Limb (tissue), 2 donors: ENCODE results near the gene FXYD4.

Experiments used
- DNase-seq, 2 donors: peaks; one replicate each; pipeline ENCODE4 v3.0.0-alpha.2; 2016; ENCODE audit errors: extremely low spot score in 2 of 2

FXYD4 gene

DNA sequence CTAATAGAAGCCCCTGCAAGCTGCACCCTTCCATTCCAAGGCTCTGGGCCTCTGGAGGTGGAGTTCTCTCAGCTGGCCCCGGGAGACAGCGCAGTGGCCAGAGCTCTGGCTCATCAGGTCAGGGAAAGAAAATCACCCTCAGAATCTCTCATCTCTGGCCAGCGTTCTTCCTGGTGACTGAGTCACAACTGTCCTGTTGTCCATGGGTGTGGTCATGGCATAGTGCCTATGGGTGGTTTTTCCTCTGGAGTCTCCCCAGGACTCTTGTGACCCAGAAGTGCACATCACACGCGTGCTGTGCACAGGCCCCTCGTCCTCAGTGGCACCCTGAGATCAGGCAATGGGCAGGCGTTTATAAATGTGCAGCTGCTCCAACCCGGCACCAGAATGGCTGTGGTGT is 27.4 kb upstream of the FXYD4 start:
- DNase-seq: no peak

DNA sequence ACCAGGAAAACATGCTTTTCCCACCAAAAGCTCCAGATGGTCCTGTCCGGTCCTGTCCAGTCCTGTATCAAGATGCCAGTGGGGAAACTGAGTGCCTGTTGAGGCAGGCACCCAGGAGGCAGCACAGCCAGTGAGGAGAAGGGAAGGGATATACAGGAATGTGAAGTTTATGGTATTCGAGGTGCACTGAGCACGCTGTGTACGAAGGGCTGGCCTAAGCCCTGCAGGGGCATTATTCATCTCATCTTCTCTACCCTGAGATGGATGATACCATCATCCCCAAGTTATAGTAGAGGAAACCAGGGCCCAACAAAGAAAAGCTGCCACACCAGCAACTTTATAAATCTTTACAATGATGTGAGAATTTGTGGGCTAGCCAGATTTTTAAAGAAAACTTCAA is 23.4 kb upstream of the FXYD4 start:
- DNase-seq: no peak

DNA sequence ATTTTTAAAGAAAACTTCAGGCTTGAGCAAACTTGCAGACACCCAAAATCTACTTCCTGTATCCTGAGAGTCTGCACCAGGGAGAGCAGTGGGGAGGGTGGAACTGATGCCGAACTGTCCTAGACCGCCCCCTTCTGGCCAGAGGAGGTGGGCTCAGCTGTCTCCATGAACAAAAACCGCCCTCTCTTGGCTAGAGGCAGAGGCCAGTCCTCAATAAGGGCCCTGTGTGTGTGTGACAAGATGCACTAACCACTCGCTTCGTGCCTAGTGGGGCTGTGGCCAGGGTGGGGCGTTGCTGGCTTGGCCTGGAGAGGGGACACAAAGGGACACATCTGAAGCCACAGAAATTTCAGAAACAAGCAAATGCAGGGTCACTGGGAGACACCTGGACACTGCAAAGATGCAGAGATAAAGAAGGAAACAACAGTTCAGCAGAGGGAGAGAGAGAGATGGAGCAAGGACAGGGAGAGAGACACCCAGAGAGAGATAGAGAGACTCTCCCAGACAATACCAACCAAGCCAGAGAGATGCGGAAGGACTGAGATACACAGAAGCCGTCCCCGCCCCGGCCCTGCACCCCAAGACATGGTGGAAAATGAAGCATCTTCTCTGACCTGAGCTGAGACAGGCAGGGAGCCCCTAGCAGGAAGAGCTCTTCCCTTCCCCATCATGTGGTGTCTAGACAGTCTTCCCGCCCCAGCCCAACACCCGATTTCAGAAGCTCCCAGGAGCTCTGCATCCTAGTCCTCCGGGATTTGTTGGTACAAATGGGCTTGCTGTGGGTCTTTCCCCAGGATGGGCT is 22.7 kb upstream of the FXYD4 start:
- peak; percentile 87 to 88 for DNase-seq

DNA sequence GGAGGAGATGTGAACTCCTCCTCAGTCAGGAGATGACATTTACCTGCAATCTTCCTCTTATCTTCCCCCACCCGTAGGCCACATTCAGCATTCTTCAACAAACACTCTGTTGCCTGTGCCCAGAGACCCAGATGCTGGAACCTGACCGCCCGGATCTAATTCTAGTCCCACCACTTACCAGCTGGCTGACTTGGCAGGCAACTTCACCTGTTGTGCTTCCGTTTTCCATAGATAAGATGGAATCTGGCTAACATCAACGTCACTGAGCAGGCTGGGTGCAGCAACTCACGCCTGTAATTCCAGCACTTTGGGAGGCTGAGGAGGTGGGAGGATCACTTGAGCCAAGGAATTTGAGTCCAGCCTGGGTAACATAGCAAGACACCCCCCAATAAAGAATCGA is 21.3 kb upstream of the FXYD4 start:
- DNase-seq: no peak

DNA sequence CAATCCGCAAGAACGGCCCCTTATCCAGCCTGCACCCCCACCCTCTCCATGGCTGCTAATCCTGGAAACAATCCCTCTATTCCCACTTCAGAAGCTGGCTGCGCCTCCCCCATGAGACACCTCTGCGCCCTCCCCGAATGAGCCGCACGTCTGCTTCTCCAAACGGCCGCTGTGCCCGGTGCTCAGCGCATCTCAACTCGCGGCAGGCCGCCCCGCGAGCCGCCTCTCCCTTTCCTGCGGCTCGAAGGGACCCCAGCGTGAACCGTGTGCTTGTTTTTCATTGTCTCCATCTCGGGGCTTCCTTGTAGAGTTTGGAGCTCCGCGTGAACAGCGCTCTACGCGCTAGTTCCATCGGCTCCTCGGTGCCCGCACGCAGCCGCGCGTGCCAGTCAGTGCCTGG is 20.8 kb upstream of the FXYD4 start:
- DNase-seq: no peak

DNA sequence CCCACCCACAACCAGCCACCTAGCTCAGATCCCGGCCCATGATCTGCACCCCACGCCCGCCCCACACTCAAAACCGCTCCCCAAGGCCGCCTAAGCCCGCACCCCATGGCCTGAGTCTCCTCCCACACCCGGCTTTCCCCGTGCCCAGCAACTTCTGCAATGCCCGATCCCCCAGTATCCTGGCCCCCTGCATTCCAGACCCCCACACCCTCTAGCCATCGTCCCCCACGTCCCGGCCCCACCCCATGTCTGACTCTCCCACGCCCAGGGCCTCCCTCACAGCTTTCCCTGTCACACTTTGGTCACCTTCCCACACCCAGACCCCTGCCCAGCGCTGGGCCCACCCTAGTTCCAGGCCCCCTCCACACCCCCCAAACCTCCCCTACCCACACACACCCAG is 20.1 kb upstream of the FXYD4 start:
- DNase-seq: no peak

DNA sequence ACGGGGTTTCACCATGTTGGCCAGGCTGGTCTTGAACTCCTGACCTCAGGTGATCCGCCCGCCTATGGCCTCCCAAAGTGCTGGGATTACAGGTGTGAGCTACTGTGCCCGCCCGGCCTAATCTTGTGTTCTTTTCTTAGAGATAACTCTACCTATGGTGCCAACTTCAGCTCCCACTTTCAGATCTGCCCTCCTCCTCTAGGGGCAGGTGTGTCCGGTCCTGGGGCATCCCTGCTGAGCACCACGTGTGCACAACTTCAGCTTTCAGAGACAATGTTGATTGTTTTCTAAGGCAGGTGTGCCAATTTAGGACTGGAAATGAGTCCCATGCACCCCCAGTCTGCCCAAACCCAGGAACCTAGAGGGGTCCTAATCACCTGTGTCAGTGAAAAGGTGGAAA is 18.5 kb upstream of the FXYD4 start:
- no peak for DNase-seq

DNA sequence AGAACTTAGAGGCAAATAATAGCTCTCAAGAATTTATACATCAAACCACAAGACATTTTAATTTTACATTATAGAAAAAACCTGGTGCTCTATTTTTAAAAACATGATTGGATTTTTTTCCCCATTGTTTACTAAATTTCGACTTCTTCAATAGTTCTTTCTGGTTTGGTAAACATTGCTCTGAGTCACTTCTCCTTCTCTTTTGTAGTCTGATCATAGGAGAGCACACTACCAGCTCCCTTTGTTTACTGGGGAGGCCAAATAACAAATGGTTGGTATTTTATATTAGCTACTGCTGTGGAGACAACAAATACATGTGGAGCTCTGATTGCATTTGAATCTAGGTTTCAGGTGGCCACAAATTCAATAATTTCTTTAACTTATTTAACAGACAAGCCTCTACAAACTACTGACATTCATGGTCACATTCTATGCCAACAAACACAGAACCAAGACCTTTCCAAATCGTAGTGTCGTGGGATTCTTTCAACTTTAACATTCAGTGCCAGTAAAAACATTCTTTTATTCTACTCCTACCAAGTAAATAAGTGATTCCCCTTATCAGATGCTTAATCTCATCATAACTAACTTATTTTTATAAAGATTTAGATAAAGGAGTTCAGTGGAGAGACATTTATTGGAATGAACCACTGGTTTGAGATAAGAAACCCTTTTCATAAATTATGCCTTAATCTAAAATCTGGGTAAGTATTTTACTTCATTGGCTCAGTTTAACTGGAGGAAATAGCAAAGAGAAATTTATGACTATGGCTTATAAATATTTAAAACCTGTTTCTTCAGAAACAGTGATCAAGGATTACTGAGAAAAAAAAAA is 17.7 kb upstream of the FXYD4 start:
- no peak for DNase-seq

DNA sequence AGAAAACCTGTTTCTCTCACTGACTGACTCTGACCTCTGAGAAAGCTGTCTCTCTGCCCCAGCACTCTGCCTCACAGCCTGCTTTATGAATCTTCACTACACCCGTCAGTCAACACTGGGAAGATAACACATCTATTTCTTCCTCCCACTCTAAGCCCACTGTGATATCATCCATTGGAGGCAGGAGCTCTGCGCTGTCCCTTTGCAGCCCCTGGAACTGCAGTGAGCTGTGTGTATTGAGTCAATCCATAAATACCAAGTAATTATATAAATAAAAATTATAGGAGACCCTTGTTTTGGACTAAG is 17.2 kb upstream of the FXYD4 start:
- no peak for DNase-seq

DNA sequence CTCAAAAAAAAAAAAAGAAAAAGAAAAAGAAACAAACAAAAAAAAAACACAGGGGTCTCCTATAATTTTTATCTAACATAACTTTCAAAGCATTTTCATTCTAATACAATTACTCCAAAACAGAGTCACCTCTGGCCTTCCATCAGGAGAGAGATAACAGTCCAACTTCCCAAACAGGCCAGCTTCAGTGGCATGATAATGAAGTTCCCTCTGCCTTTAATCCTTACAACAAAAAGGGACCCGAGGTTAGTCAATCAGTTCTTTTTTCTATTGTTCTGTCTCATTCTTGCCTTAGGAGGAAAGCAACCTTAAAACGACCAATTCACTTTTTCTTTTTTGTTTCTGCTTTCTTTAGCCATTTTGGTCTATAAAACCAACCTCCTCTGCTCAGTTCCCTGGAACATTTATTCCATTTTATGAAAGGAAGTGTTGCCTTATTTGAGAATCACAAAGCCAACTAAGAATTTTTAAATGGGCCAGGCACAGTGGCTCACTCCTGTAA is 16.5 kb upstream of the FXYD4 start:
- DNase-seq: no peak

DNA sequence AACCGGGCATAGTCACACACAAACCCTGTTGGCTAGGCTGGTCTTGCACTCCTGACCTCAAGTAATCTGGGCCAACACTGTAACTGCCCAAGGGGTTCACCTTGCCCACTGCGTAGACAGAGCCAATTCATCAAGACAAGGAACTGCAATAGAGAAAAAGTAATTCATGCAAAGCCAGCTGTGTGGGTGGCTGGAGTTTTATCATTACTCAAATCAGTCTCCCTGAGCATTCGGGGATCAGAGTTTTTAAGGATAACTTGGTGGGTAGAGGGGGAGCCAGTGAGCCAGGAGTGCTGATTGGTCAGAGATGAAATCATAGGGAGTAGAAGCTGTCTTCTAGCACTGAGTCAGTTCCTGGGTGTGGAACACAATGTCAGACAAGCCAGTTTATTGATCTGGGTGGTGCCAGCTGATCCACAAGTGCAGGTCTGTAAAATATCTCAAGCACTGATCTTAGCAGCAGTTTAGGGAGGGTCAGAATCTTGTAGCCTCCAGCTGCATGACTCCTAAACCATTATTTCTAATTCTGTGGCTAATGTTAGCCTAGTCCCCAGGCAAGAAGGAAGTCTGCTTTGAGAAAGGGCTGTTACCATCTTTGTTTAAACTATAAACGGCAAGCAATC is 15.6 kb upstream of the FXYD4 start:
- DNase-seq: no peak

DNA sequence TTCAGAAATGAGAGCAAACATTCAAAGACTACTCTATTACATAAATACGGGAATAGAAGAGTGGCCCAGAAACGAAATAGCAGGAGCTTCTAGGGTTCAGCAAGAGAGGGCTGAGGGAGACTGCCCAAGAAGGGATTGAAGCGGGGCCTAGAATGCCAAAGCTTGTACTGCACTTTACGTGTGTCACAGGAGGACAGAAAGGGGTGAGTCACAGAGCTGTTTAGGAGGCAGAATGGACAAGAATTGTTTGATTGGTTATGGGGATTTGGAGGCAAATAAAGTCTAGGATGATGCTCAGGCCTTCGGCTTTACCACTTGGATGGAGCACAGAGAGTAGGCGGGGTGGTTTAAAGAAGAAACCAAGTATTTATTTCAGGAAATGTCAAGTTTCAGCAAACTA is 11.3 kb upstream of the FXYD4 start:
- no peak for DNase-seq

DNA sequence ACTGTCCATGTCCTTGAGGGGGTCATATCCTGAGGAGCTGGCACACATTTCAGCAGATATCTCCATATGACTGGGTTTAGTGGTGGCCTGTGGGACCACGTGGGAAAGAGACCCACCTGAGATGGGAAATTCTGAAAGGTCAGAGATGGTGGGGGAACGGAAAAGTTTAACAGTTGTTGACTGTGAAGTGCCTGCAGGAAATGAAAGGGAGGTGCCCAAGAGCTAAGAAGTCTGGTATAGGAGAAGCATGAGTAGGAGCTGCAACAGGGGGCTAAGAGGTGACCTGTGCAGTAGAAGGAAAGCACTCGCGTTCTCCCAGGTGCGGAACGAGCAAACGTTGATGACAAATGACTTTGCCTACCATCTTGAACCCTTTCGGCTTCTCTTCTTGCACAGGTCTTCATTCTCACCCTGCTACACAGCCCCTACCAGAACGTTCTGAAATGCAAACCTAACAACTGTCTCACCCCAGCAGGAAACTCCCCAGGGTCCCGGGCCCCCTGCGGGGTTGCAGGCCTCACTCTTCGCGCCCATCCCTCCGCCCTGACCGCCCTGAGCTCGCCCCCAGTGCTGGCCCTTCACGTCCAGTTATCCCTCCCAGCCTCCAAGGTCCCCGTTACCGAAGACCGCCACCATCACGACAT is 9.8 kb upstream of the FXYD4 start:
- DNase-seq: no peak

DNA sequence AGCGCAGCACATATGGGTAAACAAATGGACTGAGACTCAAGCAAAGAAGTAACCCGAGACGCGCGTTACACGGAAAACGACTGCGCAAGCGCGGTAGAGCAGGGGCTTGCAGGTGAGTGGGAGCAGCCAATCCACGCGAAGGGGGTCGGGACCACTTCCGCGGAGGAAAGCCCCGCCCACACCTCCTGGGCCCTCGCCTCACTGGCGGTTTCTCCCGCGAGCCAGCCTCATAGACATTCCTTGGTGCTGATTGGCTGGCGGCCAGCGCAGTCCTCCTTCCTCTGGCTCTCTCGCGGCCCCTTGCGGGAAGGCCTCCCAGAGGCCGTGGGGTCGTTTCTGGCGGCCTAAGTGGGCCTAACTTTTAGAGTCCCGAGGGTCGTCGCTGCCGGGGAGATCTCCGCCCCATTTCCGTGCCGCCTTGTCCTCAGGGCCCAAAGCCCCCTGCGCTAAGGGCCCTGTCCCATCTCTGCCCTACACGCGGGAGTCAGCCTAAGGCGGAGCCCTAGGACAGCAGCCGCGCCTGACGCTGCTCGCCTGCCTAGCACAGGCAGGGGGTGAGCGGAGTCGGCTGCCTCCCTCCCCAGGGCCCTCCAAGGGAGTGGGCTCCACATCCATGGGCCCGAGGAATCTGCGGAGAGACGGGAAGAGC is 9.1 kb upstream of the FXYD4 start:
- DNase-seq: peak; percentile 93 to 97

DNA sequence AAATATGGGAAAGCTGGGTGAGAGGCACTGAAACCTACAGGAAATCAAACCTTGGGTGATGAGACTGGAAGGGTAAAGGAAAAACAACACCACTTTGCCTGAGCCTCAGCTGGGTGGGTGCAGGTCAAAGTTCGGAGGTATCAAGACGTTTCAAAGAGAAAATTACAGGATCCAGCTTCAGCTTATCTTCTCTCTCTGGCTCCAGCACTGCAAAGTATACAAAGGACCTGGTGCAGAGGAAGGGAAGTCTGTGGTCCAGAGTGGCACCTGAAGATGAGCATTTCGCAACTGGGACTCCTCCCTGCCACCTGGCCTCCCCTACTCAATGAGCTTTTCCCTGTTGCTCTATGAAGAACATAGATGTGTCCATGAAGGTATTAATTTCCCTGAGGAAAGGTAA is 6.4 kb upstream of the FXYD4 start:
- no peak for DNase-seq

DNA sequence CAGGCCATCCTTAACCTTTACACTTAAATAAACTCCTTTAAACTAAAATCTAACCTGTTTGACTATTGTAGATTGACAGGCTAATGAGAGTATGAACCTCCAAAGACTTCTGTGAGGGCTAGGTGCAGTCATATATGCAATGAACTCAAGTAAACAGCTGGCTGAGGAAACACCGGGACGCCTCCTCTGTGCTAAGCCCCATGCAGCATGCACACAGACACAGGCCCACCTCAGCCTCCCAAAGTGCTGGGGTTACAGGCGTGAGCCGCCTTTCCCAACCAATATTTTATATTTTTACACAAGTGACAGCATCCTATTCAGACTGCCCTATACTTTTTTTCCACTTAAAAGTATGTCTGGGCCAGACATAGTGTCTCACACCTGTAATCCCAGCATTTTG is 1.5 kb upstream of the FXYD4 start:
- DNase-seq: no peak

DNA sequence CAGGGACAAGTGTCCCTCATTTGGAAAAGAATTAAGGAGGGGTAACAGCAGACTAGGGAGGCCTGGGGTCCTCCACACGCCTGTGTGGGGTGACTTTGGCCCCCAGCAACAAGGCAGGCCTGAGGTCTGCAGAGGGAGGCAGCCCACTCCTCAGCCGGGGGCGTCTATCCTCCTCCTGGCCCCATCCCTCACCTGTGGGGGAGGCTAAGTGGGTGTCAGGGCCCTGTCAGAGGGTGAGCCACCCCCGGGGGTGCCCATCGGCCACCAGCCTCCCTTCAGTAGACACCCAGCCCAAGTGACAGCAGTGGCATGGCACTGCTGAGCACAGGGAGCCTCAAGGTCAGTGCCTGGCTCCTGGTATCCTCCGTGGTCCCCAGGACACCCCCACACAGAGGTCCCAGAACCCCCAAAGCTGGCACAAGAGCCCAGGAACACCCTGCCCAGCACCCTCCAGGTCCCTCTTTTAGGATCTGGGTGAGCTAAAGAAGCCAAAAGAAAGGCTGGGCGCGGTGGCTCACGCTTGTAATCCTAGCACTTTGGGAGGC is 693 bp upstream of the FXYD4 start:
- DNase-seq: no peak

DNA sequence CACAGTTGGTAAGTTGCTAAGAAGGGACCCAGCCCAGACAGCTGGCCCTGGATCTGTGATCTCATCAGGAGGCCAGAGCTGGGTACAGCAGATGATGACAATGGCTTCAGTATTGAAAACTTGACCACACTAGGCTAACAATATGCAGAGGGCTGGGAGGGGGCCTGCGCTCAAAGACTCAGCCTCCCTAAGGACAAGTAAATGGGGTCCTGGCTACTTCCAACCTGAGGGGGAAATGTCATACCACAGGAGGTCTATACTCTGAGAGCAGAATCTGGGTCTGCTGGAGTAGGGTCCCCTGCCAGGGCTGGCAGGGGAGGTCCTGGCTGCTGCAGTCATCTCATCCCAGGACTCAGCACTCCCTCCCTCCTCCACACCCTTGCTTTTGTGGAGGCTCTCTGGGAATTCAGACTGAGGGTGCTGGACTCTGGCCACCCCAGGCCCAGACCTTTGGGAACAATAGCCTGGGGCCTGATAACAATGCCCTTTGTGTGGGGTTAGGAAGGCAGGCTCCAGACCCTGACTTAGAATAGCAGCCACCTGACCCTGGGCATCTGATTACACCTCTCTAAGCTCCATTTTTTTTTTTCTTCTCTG is 1.4 kb downstream of the FXYD4 start:
- DNase-seq: no peak

DNA sequence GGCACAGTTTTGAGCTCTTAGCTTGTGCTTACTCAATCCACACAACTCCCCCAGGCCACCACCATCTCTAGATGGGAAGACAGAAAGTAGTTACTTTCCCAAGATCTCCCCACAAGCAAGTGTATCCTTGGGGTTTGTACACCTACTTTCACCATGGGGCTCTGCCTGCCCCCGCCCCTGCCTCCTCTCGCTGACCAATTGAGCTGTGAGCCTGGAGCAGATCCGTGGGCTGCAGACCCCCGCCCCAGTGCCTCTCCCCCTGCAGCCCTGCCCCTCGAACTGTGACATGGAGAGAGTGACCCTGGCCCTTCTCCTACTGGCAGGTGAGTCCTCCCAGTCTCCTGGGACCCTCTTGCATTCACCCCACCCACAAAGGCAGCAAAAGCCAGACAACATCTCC is 2.0 kb downstream of the FXYD4 start:
- no peak for DNase-seq

DNA sequence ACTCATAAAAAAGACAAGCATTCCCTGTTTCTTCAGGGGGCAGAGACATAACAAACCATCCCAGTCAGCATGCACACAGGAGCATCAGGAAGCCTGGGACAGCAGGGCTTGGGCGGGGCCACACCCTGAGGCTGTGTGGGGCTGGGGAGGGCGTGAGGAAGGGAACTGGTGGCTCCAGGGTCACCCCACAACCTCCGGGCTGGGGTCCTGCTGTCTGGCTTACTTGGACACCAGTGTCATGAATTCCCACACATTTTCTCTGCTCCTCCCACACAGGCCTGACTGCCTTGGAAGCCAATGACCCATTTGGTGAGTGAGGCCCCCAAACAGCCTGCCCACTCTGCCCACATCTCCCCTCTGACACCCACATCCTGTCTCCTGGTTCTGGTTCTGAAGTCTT is 2.8 kb downstream of the FXYD4 start:
- no peak for DNase-seq
